Measurements from ENCODE around the gene KCTD6.

The KCTD6 gene

DNA sequence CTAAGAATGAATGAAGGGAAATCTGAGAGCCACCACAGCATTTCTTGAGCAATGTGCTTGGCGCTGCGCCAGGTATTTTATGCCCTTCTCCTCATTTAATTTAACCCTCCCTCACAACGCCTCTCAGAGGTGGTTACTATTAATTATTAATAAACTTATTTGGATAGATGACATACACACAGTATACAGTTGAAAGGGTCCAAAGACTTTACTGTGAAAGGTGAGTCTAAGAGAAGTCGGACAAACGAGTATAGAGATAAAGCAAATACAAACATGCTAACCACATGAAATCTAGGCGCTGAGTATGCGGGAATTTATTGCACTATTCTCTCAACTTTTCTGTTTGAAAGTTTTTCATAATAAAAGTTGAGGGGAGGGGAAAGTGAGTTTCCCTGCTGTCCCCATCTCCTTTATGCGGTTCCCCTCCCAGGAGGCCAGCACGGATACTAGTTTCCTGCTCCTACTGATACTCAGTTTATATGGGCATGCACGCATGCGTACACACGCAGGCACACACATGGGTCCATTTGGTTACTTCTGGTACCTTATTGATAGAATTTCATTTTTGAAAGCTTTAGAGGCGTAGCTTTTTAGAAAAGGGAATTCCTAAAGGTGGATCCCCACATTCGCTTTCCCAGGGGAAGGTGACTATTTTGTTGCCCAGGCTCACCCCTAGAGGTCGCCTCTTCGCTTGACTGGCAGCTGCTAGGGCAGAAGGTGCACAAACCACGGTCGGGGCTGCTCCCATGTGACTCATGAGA lies 28.5 kb upstream of the KCTD6 start:
- no peaks in the 10 kb centered on the region for H3K36me3 ChIP-seq (ENCODE audit: control insufficient read depth, insufficient read depth, low read length)
- H3K27ac ChIP-seq: no peak overlapping the region
- H3K9ac ChIP-seq: no peak overlapping the region

DNA sequence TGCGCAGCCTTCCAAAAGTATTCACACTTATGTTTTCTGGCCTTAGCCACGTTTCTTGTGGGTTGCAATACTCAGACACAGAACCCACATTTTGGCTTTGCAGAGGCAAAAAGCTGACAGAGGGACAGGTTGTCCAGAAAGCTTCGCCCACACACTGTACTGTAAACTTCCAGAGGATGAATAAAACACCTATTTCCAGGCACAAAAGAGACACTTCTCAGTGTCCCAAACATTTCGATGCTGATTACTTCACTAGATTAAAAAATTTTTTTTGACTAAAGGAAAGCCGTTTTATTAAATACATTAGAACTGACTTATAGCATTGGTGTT lies 28.0 kb upstream of the KCTD6 start:
- Histone ChIP-seq H3K9ac (no peak overlapping the region), H2AFZ (peak overlapping the region; percentile 73), H3K36me3 (ENCODE audit: control insufficient read depth, insufficient read depth, low read length) (no peaks in the 10 kb centered on the region), H3K27me3 (ENCODE audit: control insufficient read depth, insufficient read depth, low read length) (no peaks in the 10 kb centered on the region), H3K27ac (no peak overlapping the region), H3K4me3 (ENCODE audit: low read depth, low read length) (no peak overlapping the region), H3K79me2 (no peaks in the 10 kb centered on the region), H3K4me1 (no peaks in the 10 kb centered on the region), H3K9me3 (ENCODE audit: control insufficient read depth, low read length) (no peaks in the 10 kb centered on the region), H3K4me2 (ENCODE audit: low read length) (peak overlapping the region; percentile 66)
- TF ChIP-seq, protein P1, sequence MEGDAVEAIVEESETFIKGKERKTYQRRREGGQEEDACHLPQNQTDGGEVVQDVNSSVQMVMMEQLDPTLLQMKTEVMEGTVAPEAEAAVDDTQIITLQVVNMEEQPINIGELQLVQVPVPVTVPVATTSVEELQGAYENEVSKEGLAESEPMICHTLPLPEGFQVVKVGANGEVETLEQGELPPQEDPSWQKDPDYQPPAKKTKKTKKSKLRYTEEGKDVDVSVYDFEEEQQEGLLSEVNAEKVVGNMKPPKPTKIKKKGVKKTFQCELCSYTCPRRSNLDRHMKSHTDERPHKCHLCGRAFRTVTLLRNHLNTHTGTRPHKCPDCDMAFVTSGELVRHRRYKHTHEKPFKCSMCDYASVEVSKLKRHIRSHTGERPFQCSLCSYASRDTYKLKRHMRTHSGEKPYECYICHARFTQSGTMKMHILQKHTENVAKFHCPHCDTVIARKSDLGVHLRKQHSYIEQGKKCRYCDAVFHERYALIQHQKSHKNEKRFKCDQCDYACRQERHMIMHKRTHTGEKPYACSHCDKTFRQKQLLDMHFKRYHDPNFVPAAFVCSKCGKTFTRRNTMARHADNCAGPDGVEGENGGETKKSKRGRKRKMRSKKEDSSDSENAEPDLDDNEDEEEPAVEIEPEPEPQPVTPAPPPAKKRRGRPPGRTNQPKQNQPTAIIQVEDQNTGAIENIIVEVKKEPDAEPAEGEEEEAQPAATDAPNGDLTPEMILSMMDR (IDR thresholded peaks at IDR 0.05): no peak

More for the DNA sequence above, 28.5 kb upstream of the KCTD6 start:
- no peaks in the 10 kb centered on the region for H3K9me3 ChIP-seq (ENCODE audit: control insufficient read depth, low read length)
- TF ChIP-seq, protein P1 (IDR thresholded peaks at IDR 0.05): peak; percentile 84
- no peaks in the 10 kb centered on the region for H3K79me2 ChIP-seq
- H3K4me1 ChIP-seq: no peaks in the 10 kb centered on the region
- no peaks in the 10 kb centered on the region for H3K27me3 ChIP-seq (ENCODE audit: control insufficient read depth, insufficient read depth, low read length)
- peak overlapping the region; percentile 66 for H3K4me2 ChIP-seq (ENCODE audit: low read length)
- no peak overlapping the region for H3K4me3 ChIP-seq (ENCODE audit: low read depth, low read length)
- H2AFZ ChIP-seq: peak overlapping the region; percentile 73

DNA sequence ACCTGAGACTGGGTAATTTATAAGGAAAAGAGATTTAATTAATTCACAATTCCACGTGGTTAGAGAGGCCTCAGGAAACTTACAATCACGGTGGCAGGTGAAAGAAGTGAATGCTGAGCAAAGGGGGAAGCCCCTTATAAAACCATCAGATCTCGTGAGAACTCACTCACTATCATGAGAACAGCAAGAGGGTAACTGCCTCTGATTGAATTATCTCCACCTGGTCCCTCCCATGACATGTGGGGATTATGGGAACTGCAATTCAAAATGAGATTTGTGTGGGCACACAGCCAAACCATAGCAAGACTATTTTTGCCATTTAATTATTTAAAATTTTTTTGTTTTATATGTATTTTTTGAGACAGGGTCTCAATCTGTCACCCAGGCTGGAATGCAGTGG lies 27.0 kb upstream of the KCTD6 start:
- Histone ChIP-seq H3K9me3 (ENCODE audit: control insufficient read depth, low read length) (no peaks in the 10 kb centered on the region), H3K79me2 (no peaks in the 10 kb centered on the region), H3K9ac (no peak overlapping the region), H3K4me3 (ENCODE audit: low read depth, low read length) (no peak overlapping the region), H3K27me3 (ENCODE audit: control insufficient read depth, insufficient read depth, low read length) (no peaks in the 10 kb centered on the region), H3K4me1 (no peaks in the 10 kb centered on the region), H3K27ac (no peak overlapping the region), H2AFZ (no peak overlapping the region), H3K36me3 (ENCODE audit: control insufficient read depth, insufficient read depth, low read length) (no peaks in the 10 kb centered on the region), H3K4me2 (ENCODE audit: low read length) (no peak overlapping the region)
- TF ChIP-seq, protein P1 (IDR thresholded peaks at IDR 0.05): no peak

DNA sequence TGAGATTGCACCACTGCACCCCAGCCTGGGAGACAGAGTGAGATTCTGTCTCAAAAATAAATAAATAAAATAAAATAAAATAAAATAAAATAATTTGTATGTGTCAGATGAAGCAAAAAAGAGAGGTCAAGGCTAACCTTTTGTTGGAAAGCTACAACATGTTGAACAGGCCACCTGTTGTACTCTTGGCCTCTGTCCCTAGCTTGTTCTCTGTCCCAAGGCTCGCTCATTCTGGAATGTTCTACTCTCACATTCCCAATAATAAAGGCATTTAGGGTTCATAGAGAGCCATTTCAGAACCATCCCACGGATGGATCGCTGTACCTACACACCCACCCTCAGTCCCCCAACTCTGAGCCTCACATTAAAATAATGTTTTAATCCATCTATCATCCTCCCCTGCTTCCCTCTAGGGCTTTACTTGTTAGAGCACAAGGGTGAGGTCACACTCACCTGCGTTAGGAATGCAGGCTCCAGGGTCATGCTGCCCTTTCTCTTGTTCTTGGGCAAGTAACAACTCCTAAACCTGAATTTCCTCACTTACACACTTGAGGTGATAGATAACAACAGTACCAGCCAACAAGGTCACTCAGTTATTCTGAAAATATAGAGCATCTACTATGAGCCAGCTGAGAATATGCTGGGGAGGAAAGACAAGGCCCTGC lies 24.9 kb upstream of the KCTD6 start:
- Histone ChIP-seq H3K9ac (no peak overlapping the region), H3K9me3 (ENCODE audit: control insufficient read depth, low read length) (no peaks in the 10 kb centered on the region), H3K27me3 (ENCODE audit: control insufficient read depth, insufficient read depth, low read length) (no peaks in the 10 kb centered on the region), H3K4me1 (peaks cover 4% of the 10 kb centered on the region), H3K4me2 (ENCODE audit: low read length) (no peak overlapping the region), H3K36me3 (ENCODE audit: control insufficient read depth, insufficient read depth, low read length) (no peaks in the 10 kb centered on the region), H3K27ac (no peak overlapping the region), H2AFZ (no peak overlapping the region), H3K79me2 (no peaks in the 10 kb centered on the region), H3K4me3 (ENCODE audit: low read depth, low read length) (no peak overlapping the region)
- TF ChIP-seq, protein P1 (IDR thresholded peaks at IDR 0.05): no peak

Measured in parathyroid adenoma (tissue), 2 donors.